ENCODE data around the gene TMEM185B. TPM values are rescaled to one million over a fixed set of nuclear protein-coding genes. Genes with fewer than 3 reads are reported as not detected.
A peak's percentile ranks its signal among the peaks of the same experiment; 100 is the strongest.

The TMEM185B gene
- total RNA-seq (8.1 TPM), polyA plus RNA-seq (7.0 TPM)
- long read RNA-seq, donor 1, partial matches to known transcripts = 0 of 2 reads
- long read RNA-seq, donor 1, other reads (novel, unspliced or antisense) = 0 of 2 reads
- long read RNA-seq, donor 2, transcript TMEM185B-201 (1 exons, 2,131 nt) = major isoform, 25 of 25 reads
- long read RNA-seq, donor 2, partial matches to known transcripts = 0 of 25 reads
- long read RNA-seq, donor 2, other reads (novel, unspliced or antisense) = 0 of 25 reads
- long read RNA-seq, donor 3, transcript TMEM185B-201 (1 exons, 2,131 nt) = major isoform, 15 of 15 reads
- long read RNA-seq, donor 3, partial matches to known transcripts = 0 of 15 reads
- long read RNA-seq, donor 3, other reads (novel, unspliced or antisense) = 0 of 15 reads
- long read RNA-seq, donor 4, transcript TMEM185B-201 (1 exons, 2,131 nt) = major isoform, 10 of 10 reads
- long read RNA-seq, donor 4, partial matches to known transcripts = 0 of 10 reads
- long read RNA-seq, donor 4, other reads (novel, unspliced or antisense) = 0 of 10 reads
- long read RNA-seq, donor 5, transcript TMEM185B-201 (1 exons, 2,131 nt) = major isoform, 30 of 30 reads
- long read RNA-seq, donor 5, partial matches to known transcripts = 0 of 30 reads
- long read RNA-seq, donor 5, other reads (novel, unspliced or antisense) = 0 of 30 reads
- long read RNA-seq, donor 6, transcript TMEM185B-201 (1 exons, 2,131 nt) = major isoform, 10 of 10 reads
- long read RNA-seq, donor 6, partial matches to known transcripts = 0 of 10 reads
- long read RNA-seq, donor 6, other reads (novel, unspliced or antisense) = 0 of 10 reads
- long read RNA-seq, donor 7, transcript TMEM185B-201 (1 exons, 2,131 nt) = major isoform, 17 of 17 reads
- long read RNA-seq, donor 7, partial matches to known transcripts = 0 of 17 reads
- long read RNA-seq, donor 7, other reads (novel, unspliced or antisense) = 0 of 17 reads
- long read RNA-seq, donor 8, transcript TMEM185B-201 (1 exons, 2,131 nt) = major isoform, 5 of 5 reads
- long read RNA-seq, donor 8, partial matches to known transcripts = 0 of 5 reads
- long read RNA-seq, donor 8, other reads (novel, unspliced or antisense) = 0 of 5 reads
- long read RNA-seq, donor 9, transcript TMEM185B-201 (1 exons, 2,131 nt) = major isoform, 7 of 7 reads
- long read RNA-seq, donor 9, partial matches to known transcripts = 0 of 7 reads
- long read RNA-seq, donor 9, other reads (novel, unspliced or antisense) = 0 of 7 reads
- long read RNA-seq, donor 10, transcript TMEM185B-201 (1 exons, 2,131 nt) = major isoform, 16 of 16 reads
- long read RNA-seq, donor 10, partial matches to known transcripts = 0 of 16 reads
- long read RNA-seq, donor 10, other reads (novel, unspliced or antisense) = 0 of 16 reads

- Histone ChIP-seq H3K27ac (ENCODE audit: low read depth in 1 of 2, low read length in 1 of 2) (peak within 1 kb of the TSS; percentile 87 to 95), H3K4me3 (ENCODE audit: low read length in 2 of 2) (peak within 1 kb of the TSS; percentile 69 to 73), H3K27me3 (ENCODE audit: control insufficient read depth in 2 of 2, insufficient read depth in 1 of 2, low read length in 1 of 2) (no peaks in the 10 kb centered on the region), H3K4me1 (ENCODE audit: control insufficient read depth in 2 of 2, insufficient read depth in 2 of 2, low read length in 2 of 2) (peaks cover 37 to 49% of the 10 kb centered on the region in 2 donors), H3K36me3 (ENCODE audit: control insufficient read depth in 2 of 2, insufficient read depth in 2 of 2, low read length in 1 of 2) (peaks cover 14 to 16% of the 10 kb centered on the region in 2 donors), H3K9me3 (ENCODE audit: control insufficient read depth in 2 of 2, insufficient read depth in 1 of 2, low read length in 1 of 2) (peaks cover 1 to 15% of the 10 kb centered on the region in 2 donors)
- 4% methylated on average over 108 of the region's 108 CpGs for WGBS
- peak in 7 of 9 donors; percentile 79 to 94 (median 82) for DNase-seq (ENCODE audit: low read depth in 6 of 9, low spot score in 9 of 9)
Observed at GRCh38 chr2:120223034-120223912, at the start of gene TMEM185B. TSS of gene TMEM185B (minus strand) at chr2:120223400. CDS start at chr2:120222976, 424 bp downstream.

- no peak for DNase-seq (ENCODE audit: low read depth in 6 of 9, low spot score in 9 of 9)
- Histone ChIP-seq H3K36me3 (ENCODE audit: control insufficient read depth in 2 of 2, insufficient read depth in 2 of 2, low read length in 1 of 2) (no peaks in the 10 kb centered on the region), H3K9me3 (ENCODE audit: control insufficient read depth in 2 of 2, insufficient read depth in 1 of 2, low read length in 1 of 2) (peaks cover 0 to 7% of the 10 kb centered on the region in 2 donors), H3K4me3 (ENCODE audit: low read length in 2 of 2) (no peak overlapping the region), H3K4me1 (ENCODE audit: control insufficient read depth in 2 of 2, insufficient read depth in 2 of 2, low read length in 2 of 2) (no peaks in the 10 kb centered on the region), H3K27me3 (ENCODE audit: control insufficient read depth in 2 of 2, insufficient read depth in 1 of 2, low read length in 1 of 2) (no peaks in the 10 kb centered on the region), H3K27ac (ENCODE audit: low read depth in 1 of 2, low read length in 1 of 2) (no peak overlapping the region)
- 98% methylated on average over 1 of the region's 1 CpG for WGBS
Observed at GRCh38 chr2:120271711-120272379, 48.6 kb upstream of the TMEM185B start.

- Histone ChIP-seq H3K4me1 (ENCODE audit: control insufficient read depth in 2 of 2, insufficient read depth in 2 of 2, low read length in 2 of 2) (no peaks in the 10 kb centered on the region), H3K27me3 (ENCODE audit: control insufficient read depth in 2 of 2, insufficient read depth in 1 of 2, low read length in 1 of 2) (no peaks in the 10 kb centered on the region), H3K4me3 (ENCODE audit: low read length in 2 of 2) (no peak overlapping the region), H3K9me3 (ENCODE audit: control insufficient read depth in 2 of 2, insufficient read depth in 1 of 2, low read length in 1 of 2) (no peaks in the 10 kb centered on the region), H3K36me3 (ENCODE audit: control insufficient read depth in 2 of 2, insufficient read depth in 2 of 2, low read length in 1 of 2) (no peaks in the 10 kb centered on the region), H3K27ac (ENCODE audit: low read depth in 1 of 2, low read length in 1 of 2) (no peak overlapping the region)
- DNase-seq (ENCODE audit: low read depth in 6 of 9, low spot score in 9 of 9) = no peak
- WGBS = 20% methylated on average over 1 of the region's 1 CpG
Observed at GRCh38 chr2:120269816-120270215, 46.6 kb upstream of the TMEM185B start.

GRCh38 chr2:120269076-120269744 is 46.0 kb upstream of the TMEM185B start:
- no peak overlapping the region for H3K4me3 ChIP-seq (ENCODE audit: low read length in 2 of 2)
- DNase-seq (ENCODE audit: low read depth in 6 of 9, low spot score in 9 of 9) = no peak
- WGBS = 79% methylated on average over 11 of the region's 11 CpGs
- no peaks in the 10 kb centered on the region for H3K4me1 ChIP-seq (ENCODE audit: control insufficient read depth in 2 of 2, insufficient read depth in 2 of 2, low read length in 2 of 2)
- no peaks in the 10 kb centered on the region for H3K27me3 ChIP-seq (ENCODE audit: control insufficient read depth in 2 of 2, insufficient read depth in 1 of 2, low read length in 1 of 2)
- no peak overlapping the region for H3K27ac ChIP-seq (ENCODE audit: low read depth in 1 of 2, low read length in 1 of 2)
- no peaks in the 10 kb centered on the region for H3K36me3 ChIP-seq (ENCODE audit: control insufficient read depth in 2 of 2, insufficient read depth in 2 of 2, low read length in 1 of 2)
- no peaks in the 10 kb centered on the region for H3K9me3 ChIP-seq (ENCODE audit: control insufficient read depth in 2 of 2, insufficient read depth in 1 of 2, low read length in 1 of 2)

- no peak overlapping the region for H3K27ac ChIP-seq (ENCODE audit: low read depth in 1 of 2, low read length in 1 of 2)
- no peaks in the 10 kb centered on the region for H3K27me3 ChIP-seq (ENCODE audit: control insufficient read depth in 2 of 2, insufficient read depth in 1 of 2, low read length in 1 of 2)
- 95% methylated on average over 8 of the region's 8 CpGs for WGBS
- no peak for DNase-seq (ENCODE audit: low read depth in 6 of 9, low spot score in 9 of 9)
- H3K36me3 ChIP-seq (ENCODE audit: control insufficient read depth in 2 of 2, insufficient read depth in 2 of 2, low read length in 1 of 2) = no peaks in the 10 kb centered on the region
- H3K4me3 ChIP-seq (ENCODE audit: low read length in 2 of 2) = no peak overlapping the region
- H3K9me3 ChIP-seq (ENCODE audit: control insufficient read depth in 2 of 2, insufficient read depth in 1 of 2, low read length in 1 of 2) = no peaks in the 10 kb centered on the region
- peaks cover 0 to 2% of the 10 kb centered on the region in 2 donors for H3K4me1 ChIP-seq (ENCODE audit: control insufficient read depth in 2 of 2, insufficient read depth in 2 of 2, low read length in 2 of 2)
Observed at GRCh38 chr2:120267348-120267747, 44.1 kb upstream of the TMEM185B start.

GRCh38 chr2:120265006-120265405 is 41.8 kb upstream of the TMEM185B start:
- DNase-seq (ENCODE audit: low read depth in 6 of 9, low spot score in 9 of 9) = no peak
- whole genome bisulfite sequencing = 59% methylated on average over 12 of the region's 12 CpGs
- Histone ChIP-seq H3K4me3 (ENCODE audit: low read length in 2 of 2) (no peak overlapping the region), H3K27ac (ENCODE audit: low read depth in 1 of 2, low read length in 1 of 2) (no peak overlapping the region), H3K27me3 (ENCODE audit: control insufficient read depth in 2 of 2, insufficient read depth in 1 of 2, low read length in 1 of 2) (peaks cover 0 to 2% of the 10 kb centered on the region in 2 donors), H3K4me1 (ENCODE audit: control insufficient read depth in 2 of 2, insufficient read depth in 2 of 2, low read length in 2 of 2) (peaks cover 0 to 15% of the 10 kb centered on the region in 2 donors), H3K36me3 (ENCODE audit: control insufficient read depth in 2 of 2, insufficient read depth in 2 of 2, low read length in 1 of 2) (no peaks in the 10 kb centered on the region), H3K9me3 (ENCODE audit: control insufficient read depth in 2 of 2, insufficient read depth in 1 of 2, low read length in 1 of 2) (peaks cover 4 to 11% of the 10 kb centered on the region in 2 donors)

GRCh38 chr2:120262761-120263428 is 39.7 kb upstream of the TMEM185B start:
- whole genome bisulfite sequencing = 95% methylated on average over 10 of the region's 10 CpGs
- Histone ChIP-seq H3K36me3 (ENCODE audit: control insufficient read depth in 2 of 2, insufficient read depth in 2 of 2, low read length in 1 of 2) (no peaks in the 10 kb centered on the region), H3K27ac (ENCODE audit: low read depth in 1 of 2, low read length in 1 of 2) (no peak overlapping the region), H3K4me1 (ENCODE audit: control insufficient read depth in 2 of 2, insufficient read depth in 2 of 2, low read length in 2 of 2) (peaks cover 0 to 15% of the 10 kb centered on the region in 2 donors), H3K4me3 (ENCODE audit: low read length in 2 of 2) (no peak overlapping the region), H3K27me3 (ENCODE audit: control insufficient read depth in 2 of 2, insufficient read depth in 1 of 2, low read length in 1 of 2) (peaks cover 0 to 2% of the 10 kb centered on the region in 2 donors), H3K9me3 (ENCODE audit: control insufficient read depth in 2 of 2, insufficient read depth in 1 of 2, low read length in 1 of 2) (peaks cover 4 to 12% of the 10 kb centered on the region in 2 donors)
- no peak for DNase-seq (ENCODE audit: low read depth in 6 of 9, low spot score in 9 of 9)
